ENCODE data around the gene AMOTL2. TPM values are rescaled to one million over a fixed set of nuclear protein-coding genes. Genes with fewer than 3 reads are reported as not detected.
A peak's percentile ranks its signal among the peaks of the same experiment; 100 is the strongest.

The AMOTL2 gene
- total and polyA plus RNA-seq, 2 experiments from 2014 or later: 63.9 to 81.6 TPM

DNA sequence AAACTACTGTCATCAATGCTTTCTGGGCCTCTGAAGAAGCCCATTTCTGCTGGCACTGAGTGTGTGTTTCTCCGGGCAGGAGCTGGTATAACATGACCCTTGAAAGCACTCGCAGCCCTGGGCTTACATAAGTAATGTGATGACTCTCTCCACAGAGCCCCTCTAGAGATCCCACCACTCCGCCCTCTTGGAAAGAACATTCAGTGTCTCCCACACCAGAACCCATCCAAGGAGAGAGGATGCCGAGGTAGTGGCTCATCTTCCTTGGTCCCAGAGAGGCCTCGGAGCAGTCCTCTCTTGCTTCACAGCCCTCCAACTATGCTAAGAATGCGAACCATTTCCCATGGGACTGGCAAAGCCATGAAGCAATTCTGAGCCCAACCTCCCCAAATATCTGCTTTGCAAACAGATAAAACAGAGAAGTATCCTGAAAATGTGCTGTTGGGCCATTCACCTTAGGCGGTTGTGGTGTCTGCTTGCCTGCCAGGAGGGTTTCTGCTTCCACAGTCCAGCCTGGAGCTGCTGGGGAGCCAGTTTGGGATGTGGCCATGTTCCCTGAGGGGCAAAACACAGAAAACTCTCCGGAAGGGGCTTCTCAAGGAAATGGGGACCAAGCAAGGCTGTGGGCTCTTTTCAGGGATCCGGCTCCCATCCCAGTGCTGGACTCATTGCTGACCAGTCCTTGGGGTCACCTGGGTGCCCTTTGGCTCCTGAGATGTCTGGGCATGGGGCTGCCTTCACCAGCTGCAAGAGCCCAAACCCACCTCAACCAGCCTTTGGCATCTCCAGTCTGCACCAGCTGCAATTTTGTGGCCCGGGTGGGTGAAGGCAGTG lies 47.3 kb downstream of the AMOTL2 start:
- no peaks in the 10 kb centered on the region for H3K9me2 ChIP-seq (replicated peaks; ENCODE audit: insufficient read depth)
- peak overlapping the region; percentile 55 for H3K27ac ChIP-seq
- no peak overlapping the region for H3K4me3 ChIP-seq
- peaks cover 34% of the 10 kb centered on the region for H3K4me1 ChIP-seq (ENCODE audit: insufficient read depth)
- WGBS (ENCODE audit: low lambda C conversion rate, missing lambda C conversion rate): 43% methylated on average over 10 of the region's 10 CpGs
- TF ChIP-seq, protein P1, sequence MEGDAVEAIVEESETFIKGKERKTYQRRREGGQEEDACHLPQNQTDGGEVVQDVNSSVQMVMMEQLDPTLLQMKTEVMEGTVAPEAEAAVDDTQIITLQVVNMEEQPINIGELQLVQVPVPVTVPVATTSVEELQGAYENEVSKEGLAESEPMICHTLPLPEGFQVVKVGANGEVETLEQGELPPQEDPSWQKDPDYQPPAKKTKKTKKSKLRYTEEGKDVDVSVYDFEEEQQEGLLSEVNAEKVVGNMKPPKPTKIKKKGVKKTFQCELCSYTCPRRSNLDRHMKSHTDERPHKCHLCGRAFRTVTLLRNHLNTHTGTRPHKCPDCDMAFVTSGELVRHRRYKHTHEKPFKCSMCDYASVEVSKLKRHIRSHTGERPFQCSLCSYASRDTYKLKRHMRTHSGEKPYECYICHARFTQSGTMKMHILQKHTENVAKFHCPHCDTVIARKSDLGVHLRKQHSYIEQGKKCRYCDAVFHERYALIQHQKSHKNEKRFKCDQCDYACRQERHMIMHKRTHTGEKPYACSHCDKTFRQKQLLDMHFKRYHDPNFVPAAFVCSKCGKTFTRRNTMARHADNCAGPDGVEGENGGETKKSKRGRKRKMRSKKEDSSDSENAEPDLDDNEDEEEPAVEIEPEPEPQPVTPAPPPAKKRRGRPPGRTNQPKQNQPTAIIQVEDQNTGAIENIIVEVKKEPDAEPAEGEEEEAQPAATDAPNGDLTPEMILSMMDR (IDR thresholded peaks at IDR 0.05; ENCODE audit: poor library complexity): no peak
- H3K79me2 ChIP-seq: no peaks in the 10 kb centered on the region
- H3K36me3 ChIP-seq (replicated peaks; ENCODE audit: insufficient read depth, low read depth): no peaks in the 10 kb centered on the region
- H4K20me1 ChIP-seq (ENCODE audit: insufficient read depth, poor library complexity, severe bottlenecking): no peaks in the 10 kb centered on the region
- no peaks in the 10 kb centered on the region for H3K9me3 ChIP-seq (ENCODE audit: low read depth)
- H2AFZ ChIP-seq: no peak overlapping the region
- H3K27me3 ChIP-seq: no peaks in the 10 kb centered on the region
- peak overlapping the region; percentile 33 for H3K4me2 ChIP-seq
- DNase-seq (ENCODE audit: low spot score): peak; percentile 74

DNA sequence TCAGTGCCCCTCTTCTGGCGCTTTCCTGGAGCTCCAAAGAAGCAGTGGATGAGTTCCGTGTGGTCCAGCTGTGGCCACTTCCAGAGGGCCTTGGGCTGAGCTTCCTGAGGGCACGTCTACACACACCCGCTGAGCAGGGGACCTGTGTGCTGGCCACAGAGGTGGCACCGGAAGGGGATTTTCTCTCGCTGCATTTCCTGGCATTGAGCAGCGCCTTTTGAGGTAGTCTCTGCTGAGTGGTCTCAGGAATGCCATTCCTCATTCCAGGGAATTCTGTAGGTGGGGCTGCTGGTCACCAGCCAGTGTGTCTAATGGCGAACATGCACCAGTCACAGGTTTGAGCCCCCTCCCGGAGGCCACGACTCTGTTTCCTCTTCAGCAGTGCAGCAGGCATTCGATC lies 48.1 kb downstream of the AMOTL2 start:
- Histone ChIP-seq H3K9me3 (ENCODE audit: low read depth) (no peaks in the 10 kb centered on the region), H3K79me2 (no peaks in the 10 kb centered on the region), H3K4me1 (ENCODE audit: insufficient read depth) (peaks cover 26% of the 10 kb centered on the region), H3K36me3 (replicated peaks; ENCODE audit: insufficient read depth, low read depth) (no peaks in the 10 kb centered on the region), H3K4me3 (no peak overlapping the region), H3K27me3 (no peaks in the 10 kb centered on the region), H2AFZ (no peak overlapping the region), H3K9me2 (replicated peaks; ENCODE audit: insufficient read depth) (no peaks in the 10 kb centered on the region), H3K27ac (peak overlapping the region; percentile 54), H3K4me2 (peak overlapping the region; percentile 33), H4K20me1 (ENCODE audit: insufficient read depth, poor library complexity, severe bottlenecking) (no peaks in the 10 kb centered on the region)
- TF ChIP-seq EZH2 (IDR thresholded peaks at IDR 0.05; ENCODE audit: borderline replicate concordance) (no peak), EZH2phosphoT487 (IDR thresholded peaks at IDR 0.05; ENCODE audit: low read depth, severe bottlenecking, unreplicated experiment) (no peak)
- TF ChIP-seq, protein P1 (IDR thresholded peaks at IDR 0.05; ENCODE audit: poor library complexity): no peak
- 73% methylated on average over 11 of the region's 11 CpGs for WGBS (ENCODE audit: low lambda C conversion rate, missing lambda C conversion rate)
- no peak for DNase-seq (ENCODE audit: low spot score)

DNA sequence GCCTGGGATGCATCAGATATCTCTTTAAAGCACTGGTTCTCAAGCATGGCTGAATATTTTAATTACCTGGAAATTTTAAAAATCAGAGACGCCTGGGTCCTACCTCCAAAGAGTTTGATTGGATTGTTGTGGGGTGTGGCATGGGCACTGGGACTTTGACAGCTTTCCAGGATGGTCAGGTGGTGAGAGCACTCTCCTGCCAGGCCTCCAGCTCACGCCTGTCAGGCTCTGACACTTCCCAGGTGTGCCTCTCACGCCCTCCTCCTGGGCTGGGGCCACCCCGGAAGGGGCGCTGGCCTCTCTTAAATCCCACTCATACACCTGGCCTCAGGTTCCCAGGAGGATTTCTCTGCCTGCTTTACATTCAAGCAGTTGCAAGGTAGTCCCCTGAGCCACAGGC lies 48.5 kb downstream of the AMOTL2 start:
- H3K4me1 ChIP-seq (ENCODE audit: insufficient read depth): peaks cover 22% of the 10 kb centered on the region
- no peaks in the 10 kb centered on the region for H3K36me3 ChIP-seq (replicated peaks; ENCODE audit: insufficient read depth, low read depth)
- 66% methylated on average over 5 of the region's 5 CpGs for WGBS (ENCODE audit: low lambda C conversion rate, missing lambda C conversion rate)
- no peaks in the 10 kb centered on the region for H3K79me2 ChIP-seq
- no peak overlapping the region for H3K4me2 ChIP-seq
- DNase-seq (ENCODE audit: low spot score): no peak
- peak overlapping the region; percentile 54 for H3K27ac ChIP-seq
- no peaks in the 10 kb centered on the region for H4K20me1 ChIP-seq (ENCODE audit: insufficient read depth, poor library complexity, severe bottlenecking)
- H3K9me2 ChIP-seq (replicated peaks; ENCODE audit: insufficient read depth): no peaks in the 10 kb centered on the region
- no peaks in the 10 kb centered on the region for H3K27me3 ChIP-seq
- no peak overlapping the region for H3K4me3 ChIP-seq
- H2AFZ ChIP-seq: no peak overlapping the region
- H3K9me3 ChIP-seq (ENCODE audit: low read depth): no peaks in the 10 kb centered on the region
- TF ChIP-seq, protein P1 (IDR thresholded peaks at IDR 0.05; ENCODE audit: poor library complexity): no peak

Measured in hepatocyte (in vitro differentiated cells).